ENCODE measurements around the gene PRR5. TPM values are rescaled to one million over a fixed set of nuclear protein-coding genes. Genes with fewer than 3 reads are reported as not detected.

The PRR5 gene
- total RNA-seq, 2 experiments from 2014 or later: 0.19 to 1.8 TPM

GRCh38 chr22:44685384-44686056 lies 16.5 kb upstream of the PRR5 start:
- intact Hi-C loops (cut with micrococcal nuclease; ENCODE audit: unreplicated experiment): no loop called here
- Histone ChIP-seq H3K4me2 (ENCODE audit: low read length) (no peak overlapping the region), H3K36me3 (ENCODE audit: insufficient read depth, low read length) (no peaks in the 10 kb centered on the region), H4K20me1 (ENCODE audit: insufficient read depth, low read length) (no peaks in the 10 kb centered on the region), H3K4me1 (ENCODE audit: insufficient read depth, low read length, poor library complexity, severe bottlenecking) (peaks cover 5% of the 10 kb centered on the region), H3K9me2 (ENCODE audit: insufficient read depth, low read length) (no peaks in the 10 kb centered on the region), H3K9me3 (ENCODE audit: low read length) (no peaks in the 10 kb centered on the region), H3K79me2 (ENCODE audit: insufficient read depth, low read depth, low read length) (no peaks in the 10 kb centered on the region), H3K27ac (ENCODE audit: low read depth, low read length, poor library complexity, severe bottlenecking) (no peak overlapping the region), H2AFZ (ENCODE audit: low read length) (peak overlapping the region; percentile 20; the same call in 1 of the 2 replicates), H3K4me3 (ENCODE audit: low read depth, low read length, poor library complexity, severe bottlenecking) (no peak overlapping the region)
- peak; percentile 64 for DNase-seq (ENCODE audit: low spot score)
- CTCF ChIA-PET (ENCODE audit: unreplicated experiment): interaction anchor here (0.6 kb wide), 1 partner anchor 245 kb away, joined by 6 read pairs; no protein-coding TSS in a partner anchor
- POLR2A ChIA-PET: interaction anchor here (0.5 kb wide), 1 partner anchor 986 kb away, joined by 4 read pairs; the partner anchor contains the start of gene ATXN10
- no peak for TF ChIP-seq EZH2phosphoT487 (IDR thresholded peaks at IDR 0.05; ENCODE audit: borderline replicate concordance, low read depth, low read length)
- TF ChIP-seq, protein P1, sequence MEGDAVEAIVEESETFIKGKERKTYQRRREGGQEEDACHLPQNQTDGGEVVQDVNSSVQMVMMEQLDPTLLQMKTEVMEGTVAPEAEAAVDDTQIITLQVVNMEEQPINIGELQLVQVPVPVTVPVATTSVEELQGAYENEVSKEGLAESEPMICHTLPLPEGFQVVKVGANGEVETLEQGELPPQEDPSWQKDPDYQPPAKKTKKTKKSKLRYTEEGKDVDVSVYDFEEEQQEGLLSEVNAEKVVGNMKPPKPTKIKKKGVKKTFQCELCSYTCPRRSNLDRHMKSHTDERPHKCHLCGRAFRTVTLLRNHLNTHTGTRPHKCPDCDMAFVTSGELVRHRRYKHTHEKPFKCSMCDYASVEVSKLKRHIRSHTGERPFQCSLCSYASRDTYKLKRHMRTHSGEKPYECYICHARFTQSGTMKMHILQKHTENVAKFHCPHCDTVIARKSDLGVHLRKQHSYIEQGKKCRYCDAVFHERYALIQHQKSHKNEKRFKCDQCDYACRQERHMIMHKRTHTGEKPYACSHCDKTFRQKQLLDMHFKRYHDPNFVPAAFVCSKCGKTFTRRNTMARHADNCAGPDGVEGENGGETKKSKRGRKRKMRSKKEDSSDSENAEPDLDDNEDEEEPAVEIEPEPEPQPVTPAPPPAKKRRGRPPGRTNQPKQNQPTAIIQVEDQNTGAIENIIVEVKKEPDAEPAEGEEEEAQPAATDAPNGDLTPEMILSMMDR (conservative IDR thresholded peaks at IDR 0.05; ENCODE audit: low read length): no peak
- no TSS peak for BruUV-seq (replicated peaks)

GRCh38 chr22:44686873-44687600 lies 15.0 kb upstream of the PRR5 start:
- no TSS peak for BruUV-seq (replicated peaks)
- POLR2A ChIA-PET: no interaction called here
- peaks cover 5% of the 10 kb centered on the region for H3K4me1 ChIP-seq (ENCODE audit: insufficient read depth, low read length, poor library complexity, severe bottlenecking)
- H3K9me3 ChIP-seq (ENCODE audit: low read length): no peaks in the 10 kb centered on the region
- CTCF ChIA-PET (ENCODE audit: unreplicated experiment): no interaction called here
- no peaks in the 10 kb centered on the region for H4K20me1 ChIP-seq (ENCODE audit: insufficient read depth, low read length)
- H3K79me2 ChIP-seq (ENCODE audit: insufficient read depth, low read depth, low read length): no peaks in the 10 kb centered on the region
- no peak overlapping the region for H2AFZ ChIP-seq (ENCODE audit: low read length)
- H3K36me3 ChIP-seq (ENCODE audit: insufficient read depth, low read length): no peaks in the 10 kb centered on the region
- no peak for TF ChIP-seq EZH2phosphoT487 (IDR thresholded peaks at IDR 0.05; ENCODE audit: borderline replicate concordance, low read depth, low read length)
- TF ChIP-seq, protein P1 (conservative IDR thresholded peaks at IDR 0.05; ENCODE audit: low read length): no peak
- DNase-seq (ENCODE audit: low spot score): no peak
- no peak overlapping the region for H3K27ac ChIP-seq (ENCODE audit: low read depth, low read length, poor library complexity, severe bottlenecking)
- intact Hi-C loops (cut with micrococcal nuclease; ENCODE audit: unreplicated experiment): no loop called here
- no peaks in the 10 kb centered on the region for H3K9me2 ChIP-seq (ENCODE audit: insufficient read depth, low read length)
- H3K4me3 ChIP-seq (ENCODE audit: low read depth, low read length, poor library complexity, severe bottlenecking): no peak overlapping the region
- no peak overlapping the region for H3K4me2 ChIP-seq (ENCODE audit: low read length)

DNA sequence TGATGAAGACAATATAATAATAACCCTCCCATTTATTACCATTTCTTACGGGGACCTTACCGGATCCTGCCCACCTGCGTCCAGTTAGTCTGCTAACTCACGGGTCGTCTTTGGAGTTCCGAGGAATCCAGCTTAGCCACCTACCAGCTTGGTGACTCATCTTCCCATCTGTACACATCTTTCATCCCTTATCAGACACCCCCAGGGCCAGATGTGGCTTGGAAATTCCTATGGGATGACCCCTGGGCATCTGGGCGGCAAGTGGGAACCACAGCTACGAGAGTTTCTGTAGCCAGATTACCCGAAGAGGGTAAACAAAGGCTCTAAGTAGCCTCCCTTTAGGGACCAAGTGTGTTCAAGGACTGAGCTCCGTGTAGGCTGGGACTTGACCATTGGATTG lies 12.8 kb upstream of the PRR5 start:
- Histone ChIP-seq H4K20me1 (ENCODE audit: insufficient read depth, low read length) (no peaks in the 10 kb centered on the region), H2AFZ (ENCODE audit: low read length) (no peak overlapping the region), H3K9me3 (ENCODE audit: low read length) (no peaks in the 10 kb centered on the region), H3K4me1 (ENCODE audit: insufficient read depth, low read length, poor library complexity, severe bottlenecking) (peaks cover 5% of the 10 kb centered on the region), H3K9me2 (ENCODE audit: insufficient read depth, low read length) (no peaks in the 10 kb centered on the region), H3K79me2 (ENCODE audit: insufficient read depth, low read depth, low read length) (no peaks in the 10 kb centered on the region), H3K4me2 (ENCODE audit: low read length) (no peak overlapping the region), H3K4me3 (ENCODE audit: low read depth, low read length, poor library complexity, severe bottlenecking) (no peak overlapping the region), H3K27ac (ENCODE audit: low read depth, low read length, poor library complexity, severe bottlenecking) (no peak overlapping the region), H3K36me3 (ENCODE audit: insufficient read depth, low read length) (no peaks in the 10 kb centered on the region)
- POLR2A ChIA-PET: no interaction called here
- intact Hi-C loops (cut with micrococcal nuclease; ENCODE audit: unreplicated experiment): no loop called here
- TF ChIP-seq, protein P1 (conservative IDR thresholded peaks at IDR 0.05; ENCODE audit: low read length): no peak
- no peak for TF ChIP-seq EZH2phosphoT487 (IDR thresholded peaks at IDR 0.05; ENCODE audit: borderline replicate concordance, low read depth, low read length)
- no peak for DNase-seq (ENCODE audit: low spot score)
- CTCF ChIA-PET (ENCODE audit: unreplicated experiment): no interaction called here
- no TSS peak for BruUV-seq (replicated peaks)
